Measurements from ENCODE around the gene ADGRG1.
A peak's percentile ranks its signal among the peaks of the same experiment; 100 is the strongest.

Gene ADGRG1

GRCh38 chr16:57606147-57606846 lies 22.1 kb upstream of the ADGRG1 start:
- no peak for DNase-seq

- DNase-seq: no peak
Measured at GRCh38 chr16:57606847-57607501, 21.5 kb upstream of the ADGRG1 start.

- DNase-seq: no peak
Measured at GRCh38 chr16:57607676-57608461, 20.6 kb upstream of the ADGRG1 start.

- no peak for DNase-seq
Measured at GRCh38 chr16:57608462-57609113, 19.8 kb upstream of the ADGRG1 start.

GRCh38 chr16:57609541-57610401 lies 18.7 kb upstream of the ADGRG1 start:
- DNase-seq: no peak

- DNase-seq: no peak
Measured at GRCh38 chr16:57610611-57611010, 17.8 kb upstream of the ADGRG1 start.

GRCh38 chr16:57611181-57611580 lies 17.2 kb upstream of the ADGRG1 start:
- DNase-seq: no peak

- DNase-seq: no peak
Measured at GRCh38 chr16:57611706-57612105, 16.7 kb upstream of the ADGRG1 start.

GRCh38 chr16:57612494-57612893 lies 15.9 kb upstream of the ADGRG1 start:
- no peak for DNase-seq

GRCh38 chr16:57613514-57613913 lies 14.9 kb upstream of the ADGRG1 start:
- no peak for DNase-seq

- no peak for DNase-seq
Measured at GRCh38 chr16:57614536-57614935, 13.9 kb upstream of the ADGRG1 start.

GRCh38 chr16:57614944-57615343 lies 13.5 kb upstream of the ADGRG1 start:
- no peak for DNase-seq

- no peak for DNase-seq
Measured at GRCh38 chr16:57615813-57616212, 12.6 kb upstream of the ADGRG1 start.

- DNase-seq: no peak
Measured at GRCh38 chr16:57616241-57616640, 12.2 kb upstream of the ADGRG1 start.

GRCh38 chr16:57616876-57617275 lies 11.6 kb upstream of the ADGRG1 start:
- DNase-seq: no peak

- DNase-seq: no peak
Measured at GRCh38 chr16:57617604-57618111, 10.8 kb upstream of the ADGRG1 start.

GRCh38 chr16:57618296-57619132 lies 9.9 kb upstream of the ADGRG1 start:
- no peak for DNase-seq

GRCh38 chr16:57619133-57619605 lies 9.3 kb upstream of the ADGRG1 start:
- DNase-seq: no peak

GRCh38 chr16:57619606-57620334 lies 8.7 kb upstream of the ADGRG1 start:
- DNase-seq: peak; percentile 50

Data from DMS79 (cell line).